H1 (cell line): ENCODE data around the gene SIK2. TPM values are rescaled to one million over a fixed set of nuclear protein-coding genes. Genes with fewer than 3 reads are reported as not detected.
"Not testable (repeated sequence)": the region's sequence is repeated elsewhere in the genome, so short reads cannot be mapped to it uniquely, and the experiment has no call there.

ENCODE experiments used
- CTCF ChIA-PET: fragments of 300-600 bp; sonication (Branson Sonifier 250); formaldehyde crosslinking; loops from one replicate; lab custom pipeline; 2021; ENCODE audit not compliant: partially characterized antibody; lab: Charles Lee
- POLR2A ChIA-PET: fragments of 300-600 bp; sonication (Branson Sonifier 250); formaldehyde crosslinking; loops from one replicate; lab custom pipeline; 2021; ENCODE audit warnings: inconsistent platforms; ENCODE audit not compliant: partially characterized antibody; lab: Charles Lee
- DNase-seq, 2 experiments: peaks; one replicate each; pipeline versions ENCODE4 v3.0.0 to v3.0.0-alpha.2; 2010 to 2022; ENCODE audit warnings: low spot score in 2 of 2, low read depth in 1 of 2, mixed read lengths in 1 of 2
- FAIRE-seq: peaks from 2 replicates; lab custom pipeline; 2011; peaks lifted over from hg19 to GRCh38; lab: Jason Lieb, UNC
- H2AFZ ChIP-seq: 2 replicates; pipeline ENCODE4 v1.8.1; 2012; ENCODE audit warnings: low read length, inconsistent platforms
- H2AK5ac ChIP-seq: 2 replicates; pipeline ENCODE4 v1.6.1; 2013; ENCODE audit warnings: low read depth, low read length
- H2BK120ac ChIP-seq: replicated peaks from 2 replicates; pipeline ENCODE3; 2013; ENCODE audit warnings: low read depth, low read length, inconsistent platforms
- H2BK12ac ChIP-seq: 2 replicates; pipeline ENCODE4 v1.6.1; 2013; ENCODE audit warnings: low read depth, low read length
- H2BK15ac ChIP-seq: 2 replicates; pipeline ENCODE4 v1.6.1; 2013; ENCODE audit warnings: low read length
- H2BK20ac ChIP-seq: 2 replicates; pipeline ENCODE4 v1.6.1; 2013; ENCODE audit warnings: low read length
- H2BK5ac ChIP-seq: 2 replicates; pipeline ENCODE4 v1.6.1; 2013; ENCODE audit warnings: low read depth, low read length
- H3K14ac ChIP-seq: 2 replicates; pipeline ENCODE4 v1.6.1; 2013; ENCODE audit warnings: inconsistent platforms; ENCODE audit not compliant: insufficient read length
- H3K18ac ChIP-seq: 2 replicates; pipeline ENCODE4 v1.6.1; 2013; ENCODE audit warnings: low read length; ENCODE audit errors: extremely low read depth
- H3K23ac ChIP-seq: 2 replicates; pipeline ENCODE4 v1.6.1; 2013; ENCODE audit warnings: inconsistent platforms; ENCODE audit not compliant: insufficient read length
- H3K23me2 ChIP-seq: 2 replicates; pipeline ENCODE4 v1.6.1; 2013; ENCODE audit warnings: low read depth, low read length
- H3K27ac ChIP-seq: 2 replicates; pipeline ENCODE4 v1.6.1; 2011; ENCODE audit warnings: low read depth, low read length, inconsistent platforms
- H3K27me3 ChIP-seq, 4 experiments: replicated peaks in 1 of 4; 1 replicate in 1 of 4; 2 replicates in 3 of 4; pipeline versions ENCODE4 v1.6.1 to v1.8.1; 2011 to 2013; ENCODE audit warnings: low read length in 3 of 4, mild to moderate bottlenecking in 3 of 4, inconsistent platforms in 2 of 4, mixed read lengths in 2 of 4, moderate library complexity in 1 of 4; ENCODE audit not compliant: control insufficient read depth in 3 of 4, insufficient read depth in 3 of 4; ENCODE audit errors: extremely low read depth in 1 of 4
- H3K36me3 ChIP-seq, 4 experiments: 2 replicates each; pipeline versions ENCODE4 v1.6.1 to v1.8.1; 2011 to 2013; ENCODE audit warnings: mild to moderate bottlenecking in 4 of 4, low read length in 3 of 4, moderate library complexity in 2 of 4, control low read depth in 1 of 4, inconsistent platforms in 1 of 4; ENCODE audit not compliant: insufficient read depth in 4 of 4, control insufficient read depth in 2 of 4
- H3K4ac ChIP-seq: replicated peaks from 2 replicates; pipeline ENCODE3; 2013; ENCODE audit warnings: low read length, low read depth, mixed read lengths, inconsistent platforms; ENCODE audit not compliant: insufficient read length
- H3K4me1 ChIP-seq, 4 experiments: replicated peaks in 1 of 4; 1 replicate in 1 of 4; 2 replicates in 3 of 4; pipeline versions ENCODE4 v1.6.1 to v1.8.1; 2011 to 2013; ENCODE audit warnings: low read length in 3 of 4, inconsistent platforms in 2 of 4, mixed read lengths in 1 of 4; ENCODE audit not compliant: insufficient read depth in 4 of 4, control insufficient read depth in 3 of 4
- H3K4me2 ChIP-seq, 2 experiments: 2 replicates each; pipeline versions ENCODE4 v1.6.1 to v1.8.1; 2011 to 2013; ENCODE audit warnings: low read depth in 2 of 2, low read length in 2 of 2, control low read depth in 1 of 2, inconsistent platforms in 1 of 2, mild to moderate bottlenecking in 1 of 2; ENCODE audit not compliant: insufficient read depth in 1 of 2
- H3K4me3 ChIP-seq, 4 experiments: fragments of 200-600, 300-600 bp in 1 of 4; sonication (generic), shearing (Covaris generic), sonication (Bioruptor Twin) in 1 of 4; 2 replicates each; pipeline versions ENCODE4 v1.5.1 to v1.8.1; 2011 to 2016; ENCODE audit warnings: low read length in 4 of 4, low read depth in 3 of 4, control low read depth in 2 of 4, inconsistent platforms in 2 of 4, mild to moderate bottlenecking in 2 of 4, mixed read lengths in 1 of 4, moderate library complexity in 1 of 4; ENCODE audit not compliant: insufficient read depth in 2 of 4; ENCODE audit errors: extremely low read depth in 1 of 4
- H3K56ac ChIP-seq: replicated peaks from 2 replicates; pipeline ENCODE3; 2013; ENCODE audit warnings: low read depth, mild to moderate bottlenecking, mixed read lengths, low read length, inconsistent platforms; ENCODE audit not compliant: insufficient read length
- H3K79me1 ChIP-seq: 2 replicates; pipeline ENCODE4 v1.6.1; 2013; ENCODE audit warnings: low read depth, low read length, control low read depth
- H3K79me2 ChIP-seq, 2 experiments: 2 replicates each; pipeline versions ENCODE4 v1.6.1 to v1.8.1; 2012 to 2013; ENCODE audit warnings: low read length in 2 of 2, mild to moderate bottlenecking in 2 of 2, inconsistent platforms in 1 of 2; ENCODE audit not compliant: insufficient read depth in 2 of 2, control insufficient read depth in 1 of 2
- H3K9ac ChIP-seq, 4 experiments: replicated peaks in 1 of 4; 1 replicate in 1 of 4; 2 replicates in 3 of 4; pipeline versions ENCODE4 v1.6.1 to v1.8.1; 2011 to 2013; ENCODE audit warnings: low read depth in 3 of 4, low read length in 3 of 4, control low read depth in 2 of 4, mild to moderate bottlenecking in 2 of 4, moderate library complexity in 2 of 4, inconsistent platforms in 1 of 4; ENCODE audit errors: extremely low read depth in 1 of 4
- H3K9me3 ChIP-seq, 2 experiments: 2 replicates each; pipeline versions ENCODE4 v1.6.1 to v1.8.1; 2012 to 2013; ENCODE audit warnings: mild to moderate bottlenecking in 2 of 2, moderate library complexity in 2 of 2, control low read depth in 1 of 2, inconsistent platforms in 1 of 2, low read depth in 1 of 2, low read length in 1 of 2, mixed read lengths in 1 of 2; ENCODE audit not compliant: insufficient read depth in 2 of 2
- H4K20me1 ChIP-seq, 2 experiments: replicated peaks in 1 of 2; 2 replicates each; pipeline versions ENCODE3 to v1.8.1; 2011 to 2013; ENCODE audit warnings: inconsistent platforms in 2 of 2, low read length in 2 of 2, mild to moderate bottlenecking in 1 of 2; ENCODE audit not compliant: insufficient read depth in 2 of 2, control insufficient read depth in 1 of 2
- H4K5ac ChIP-seq: 2 replicates; pipeline ENCODE4 v1.6.1; 2013; ENCODE audit warnings: low read length, low read depth, mixed read lengths, inconsistent platforms; ENCODE audit not compliant: insufficient read length
- H4K8ac ChIP-seq: 2 replicates; pipeline ENCODE4 v1.8.0; 2013; ENCODE audit warnings: mild to moderate bottlenecking, moderate library complexity, low read length, inconsistent platforms; ENCODE audit not compliant: insufficient read depth; ENCODE audit errors: extremely low read depth
- H4K91ac ChIP-seq: replicated peaks from 2 replicates; pipeline ENCODE3; 2013; ENCODE audit warnings: low read length, mixed read lengths, inconsistent platforms; ENCODE audit not compliant: insufficient read length
- MAFK ChIP-seq: IDR thresholded peaks from 2 replicates; pipeline ENCODE4 v1.6.1; 2012; ENCODE audit warnings: low read depth, mild to moderate bottlenecking, improper control_type of control experiment, low read length
- WGBS, 2 experiments: shearing (Covaris generic) in 1 of 2; methylation state at CpG; one replicate each; pipeline versions ENCODE4 v1.1.6 to v1.1.7; 2013 to 2015; ENCODE audit warnings: low lambda C conversion rate in 2 of 2, mixed read lengths in 2 of 2, inconsistent platforms in 1 of 2, low coverage in 1 of 2, missing lambda C conversion rate in 1 of 2; ENCODE audit not compliant: insufficient replicate concordance in 2 of 2, insufficient coverage in 1 of 2, insufficient read length in 1 of 2; ENCODE audit errors: extremely low coverage in 1 of 2, missing lambda C conversion rate in 1 of 2; 5-methylcytosine and 5-hydroxymethylcytosine counted together
- polyA plus RNA-seq, 7 experiments: library from polyadenylated mRNA; depleted of rRNA in 3 of 7; stranded (reverse) in 5 of 7; unstranded in 2 of 7; fragments of >200 nt in 5 of 7; fragments of 200-250 nt in 2 of 7; gene quantifications; 1 replicate in 5 of 7; 2 replicates in 1 of 7; 4 replicates in 1 of 7; pipeline versions ENCODE4 v1.2.1 to v1.2.3, GENCODE V29; 2011 to 2013; ENCODE audit warnings: missing spikeins in 2 of 7, mixed read lengths in 2 of 7
- total RNA-seq: library from RNA; stranded (reverse); fragmentation: NEBNext Ultra II Directional; extraction: Animal tissue kit (Norgen Biotek cat#: 25700); gene quantifications from 2 replicates; pipeline ENCODE4 v1.2.1, GENCODE V29; 2021

Gene SIK2
- total and polyA plus RNA-seq, 2 of the 8 experiments (the other 6 are each of a cell fraction or from before 2014, with no cell fraction given), result 8.8 to 11.2 TPM

- no peak for TF ChIP-seq MAFK
Measured at GRCh38 chr11:111770581-111771134, 168.4 kb downstream of the SIK2 start (continued).

GRCh38 chr11:111771205-111771604 is 169.0 kb downstream of the SIK2 start:
- not testable (repeated sequence) for H3K9me3 ChIP-seq, H3K14ac ChIP-seq, H3K36me3 ChIP-seq, H4K91ac ChIP-seq, H4K5ac ChIP-seq, H2AFZ ChIP-seq, H3K79me2 ChIP-seq, H4K20me1 ChIP-seq, H2BK5ac ChIP-seq, H3K79me1 ChIP-seq, H3K4me3 ChIP-seq, H2BK20ac ChIP-seq, H3K23ac ChIP-seq, H4K8ac ChIP-seq, H2BK120ac ChIP-seq, H3K56ac ChIP-seq, H3K18ac ChIP-seq, H3K23me2 ChIP-seq, H2BK12ac ChIP-seq, FAIRE-seq, H3K9ac ChIP-seq, H2BK15ac ChIP-seq, H2AK5ac ChIP-seq, H3K4ac ChIP-seq, H3K27ac ChIP-seq, H3K27me3 ChIP-seq
- DNase-seq, result peak in 1 of 2 experiments; percentile 45
- WGBS, 2 experiments, result 73% methylated on average over 5 of the region's 5 CpGs; no CpG with 5 or more reads in 1 of the 2 experiments
- POLR2A ChIA-PET, result interaction anchor here (1.0 kb wide), 2 partner anchors 15 to 38 kb away, joined by 3 to 4 read pairs; no protein-coding TSS in a partner anchor
- H3K4me2 ChIP-seq, result peak overlapping the region in 1 of 2 experiments; percentile 13; a peak in 1 of 4 replicates
- CTCF ChIA-PET, result interaction anchor here (1.0 to 1.6 kb wide), 4 partner anchors 10 to 174 kb away, joined by 3 to 4 read pairs (median 4); no protein-coding TSS in a partner anchor
- peaks cover 0 to 10% (median 5%) of the 10 kb centered on the region in 4 experiments; a peak in 3 of 7 replicates for H3K4me1 ChIP-seq
